A673 (cell line): ENCODE data around the gene TGM3.

ENCODE experiments used
- EZH2 ChIP-seq: fragments of 200-600 bp; sonication (generic); IDR thresholded peaks from 2 replicates; pipeline ENCODE4 v1.6.1; 2017; ENCODE audit warnings: borderline replicate concordance, low read depth, mild to moderate bottlenecking, mixed read lengths, antibody characterized with exemption, low read length; ENCODE audit not compliant: poor library complexity, severe bottlenecking
- TF ChIP-seq, protein P1 (sequence below): fragments of 300-800, 200-600 bp; sonication (generic); conservative IDR thresholded peaks from 2 replicates; pipeline ENCODE4 v1.5.1; 2017; ENCODE audit warnings: low read depth, mild to moderate bottlenecking, antibody characterized with exemption, low read length, moderate library complexity, mixed read lengths

DNA sequence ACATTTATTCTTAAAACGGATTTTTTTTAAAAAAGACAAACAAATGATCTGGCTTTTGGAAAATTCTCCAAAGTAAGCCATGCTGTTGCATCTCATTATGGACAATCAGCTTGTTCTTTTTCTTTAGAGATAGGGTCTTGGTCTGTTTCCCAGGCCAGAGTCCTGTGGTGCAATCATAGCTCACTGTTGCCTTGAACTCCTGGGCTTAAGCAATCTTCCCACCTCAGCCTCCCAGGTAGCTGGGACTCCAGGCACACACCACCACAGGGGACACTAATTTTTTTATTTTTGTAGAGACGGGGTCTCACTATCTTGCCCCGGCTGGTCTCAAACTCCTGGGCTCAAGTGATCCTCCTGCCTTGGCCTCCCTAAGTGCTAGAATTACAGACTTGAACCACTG lies 45.9 kb upstream of the TGM3 start:
- TF ChIP-seq, protein P1, sequence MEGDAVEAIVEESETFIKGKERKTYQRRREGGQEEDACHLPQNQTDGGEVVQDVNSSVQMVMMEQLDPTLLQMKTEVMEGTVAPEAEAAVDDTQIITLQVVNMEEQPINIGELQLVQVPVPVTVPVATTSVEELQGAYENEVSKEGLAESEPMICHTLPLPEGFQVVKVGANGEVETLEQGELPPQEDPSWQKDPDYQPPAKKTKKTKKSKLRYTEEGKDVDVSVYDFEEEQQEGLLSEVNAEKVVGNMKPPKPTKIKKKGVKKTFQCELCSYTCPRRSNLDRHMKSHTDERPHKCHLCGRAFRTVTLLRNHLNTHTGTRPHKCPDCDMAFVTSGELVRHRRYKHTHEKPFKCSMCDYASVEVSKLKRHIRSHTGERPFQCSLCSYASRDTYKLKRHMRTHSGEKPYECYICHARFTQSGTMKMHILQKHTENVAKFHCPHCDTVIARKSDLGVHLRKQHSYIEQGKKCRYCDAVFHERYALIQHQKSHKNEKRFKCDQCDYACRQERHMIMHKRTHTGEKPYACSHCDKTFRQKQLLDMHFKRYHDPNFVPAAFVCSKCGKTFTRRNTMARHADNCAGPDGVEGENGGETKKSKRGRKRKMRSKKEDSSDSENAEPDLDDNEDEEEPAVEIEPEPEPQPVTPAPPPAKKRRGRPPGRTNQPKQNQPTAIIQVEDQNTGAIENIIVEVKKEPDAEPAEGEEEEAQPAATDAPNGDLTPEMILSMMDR, result no peak
- TF ChIP-seq EZH2, result no peak
